AG10803 (cell line): ENCODE measurements around the gene SEC16A.

Source experiments
- DNase-seq: peaks from one replicate; pipeline ENCODE4 v3.0.0; 2010; ENCODE audit warnings: low read depth
- H3K4me3 ChIP-seq: 2 replicates; pipeline ENCODE4 v1.5.1; 2011; ENCODE audit warnings: mild to moderate bottlenecking, low read length, control low read depth
- CTCF ChIP-seq: conservative IDR thresholded peaks from 2 replicates; pipeline ENCODE4 v1.5.1; 2011; ENCODE audit warnings: mild to moderate bottlenecking, low read length, control low read depth, inconsistent platforms

SEC16A gene

GRCh38 chr9:136423432-136424146, 59.3 kb downstream of the SEC16A start:
- DNase-seq: no peak
- no peak for TF ChIP-seq CTCF

GRCh38 chr9:136422876-136423275, 60.0 kb downstream of the SEC16A start:
- H3K4me3 ChIP-seq: no peak overlapping the region
- no peak for DNase-seq
- TF ChIP-seq CTCF: no peak

More at GRCh38 chr9:136423432-136424146, 59.3 kb downstream of the SEC16A start:
- no peak overlapping the region for H3K4me3 ChIP-seq

GRCh38 chr9:136421791-136422190, 61.0 kb downstream of the SEC16A start:
- no peak overlapping the region for H3K4me3 ChIP-seq
- no peak for DNase-seq
- no peak for TF ChIP-seq CTCF

- H3K4me3 ChIP-seq: no peak overlapping the region
- TF ChIP-seq CTCF: no peak
- DNase-seq: no peak
These were observed 63.8 kb downstream of the SEC16A start for GRCh38 chr9:136419092-136419420.

GRCh38 chr9:136418182-136419091, 64.4 kb downstream of the SEC16A start:
- no peak for DNase-seq
- H3K4me3 ChIP-seq: no peak overlapping the region
- no peak for TF ChIP-seq CTCF

- TF ChIP-seq CTCF: no peak
- DNase-seq: no peak
- no peak overlapping the region for H3K4me3 ChIP-seq
These were observed 65.9 kb downstream of the SEC16A start for GRCh38 chr9:136416914-136417313.

- no peak overlapping the region for H3K4me3 ChIP-seq
- TF ChIP-seq CTCF: no peak
- DNase-seq: no peak
These were observed 66.4 kb downstream of the SEC16A start for GRCh38 chr9:136416427-136416826.
